Muscle layer of duodenum (tissue), 2 donors: ENCODE results near the gene PHLDB3.

Source experiments
- H3K27ac ChIP-seq: one replicate; pipeline ENCODE4 v1.7.0; 2013; ENCODE audit warnings: mild to moderate bottlenecking, low read length
- H3K27me3 ChIP-seq: one replicate; pipeline ENCODE4 v1.7.0; 2013; ENCODE audit warnings: low read depth, mild to moderate bottlenecking, control low read depth, low read length
- H3K36me3 ChIP-seq, 2 donors: one replicate each; pipeline ENCODE4 v1.7.0; 2013; ENCODE audit warnings: low read length in 2 of 2, control low read depth in 1 of 2, mild to moderate bottlenecking in 1 of 2; ENCODE audit not compliant: insufficient read depth in 2 of 2, control insufficient read depth in 1 of 2
- H3K4me1 ChIP-seq, 2 donors: one replicate each; pipeline ENCODE4 v1.7.0; 2013; ENCODE audit warnings: low read length in 2 of 2, mild to moderate bottlenecking in 2 of 2, control low read depth in 1 of 2, moderate library complexity in 1 of 2; ENCODE audit not compliant: insufficient read depth in 2 of 2, control insufficient read depth in 1 of 2
- H3K4me3 ChIP-seq, 2 donors: one replicate each; pipeline ENCODE4 v1.7.0; 2013; ENCODE audit warnings: low read length in 2 of 2, low read depth in 1 of 2, mild to moderate bottlenecking in 1 of 2
- H3K9me3 ChIP-seq, 2 donors: one replicate each; pipeline ENCODE4 v1.7.0; 2013; ENCODE audit warnings: low read length in 2 of 2, control low read depth in 1 of 2, mild to moderate bottlenecking in 1 of 2; ENCODE audit not compliant: control insufficient read depth in 1 of 2
- donor health status: healthy.

PHLDB3 gene

DNA sequence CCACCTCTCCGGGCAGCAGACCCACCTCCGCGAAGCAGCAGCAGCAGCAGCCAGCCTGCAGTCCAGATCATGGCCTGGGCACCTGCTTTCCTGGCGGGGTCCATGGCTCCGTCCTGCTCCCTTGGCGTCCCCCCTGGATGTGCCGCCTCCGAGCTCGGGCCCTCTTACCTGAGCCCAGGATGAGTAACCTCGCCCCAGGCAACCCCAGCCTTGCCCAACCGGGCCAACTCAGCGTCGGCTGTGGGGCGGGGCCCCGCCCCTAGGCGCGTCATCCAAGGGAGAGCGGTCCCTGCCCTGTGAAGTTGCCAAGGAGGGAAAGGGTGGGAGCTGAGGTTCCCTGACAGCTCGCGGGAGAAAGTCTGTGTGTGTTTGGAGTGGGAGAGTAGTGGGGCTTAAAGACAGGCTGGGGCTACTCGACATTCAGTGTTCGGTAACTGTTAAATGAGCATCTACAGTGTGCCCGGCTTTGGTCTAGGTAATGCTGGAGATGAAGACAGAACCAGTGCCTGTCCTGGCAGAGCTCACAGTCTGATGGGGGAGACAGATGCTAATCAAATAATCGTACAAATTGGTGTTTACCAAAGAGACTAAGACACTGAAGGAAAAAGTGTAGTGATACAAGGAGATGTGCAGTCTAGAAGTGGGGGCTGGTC is 39.0 kb downstream of the PHLDB3 start, which contains the start of gene LYPD3:
TSS of gene LYPD3 (minus strand) at position 141 of the 653 bp plus-strand sequence. CDS start at position 104, 37 bp downstream.
- H3K4me1 ChIP-seq = peaks cover 3 to 6% of the 10 kb centered on the region in 2 donors
- H3K36me3 ChIP-seq = no peaks in the 10 kb centered on the region
- no peak within 1 kb of the TSS for H3K27ac ChIP-seq
- no peaks in the 10 kb centered on the region for H3K9me3 ChIP-seq
- H3K4me3 ChIP-seq = peak within 1 kb of the TSS; percentile 73 to 86
- no peaks in the 10 kb centered on the region for H3K27me3 ChIP-seq

DNA sequence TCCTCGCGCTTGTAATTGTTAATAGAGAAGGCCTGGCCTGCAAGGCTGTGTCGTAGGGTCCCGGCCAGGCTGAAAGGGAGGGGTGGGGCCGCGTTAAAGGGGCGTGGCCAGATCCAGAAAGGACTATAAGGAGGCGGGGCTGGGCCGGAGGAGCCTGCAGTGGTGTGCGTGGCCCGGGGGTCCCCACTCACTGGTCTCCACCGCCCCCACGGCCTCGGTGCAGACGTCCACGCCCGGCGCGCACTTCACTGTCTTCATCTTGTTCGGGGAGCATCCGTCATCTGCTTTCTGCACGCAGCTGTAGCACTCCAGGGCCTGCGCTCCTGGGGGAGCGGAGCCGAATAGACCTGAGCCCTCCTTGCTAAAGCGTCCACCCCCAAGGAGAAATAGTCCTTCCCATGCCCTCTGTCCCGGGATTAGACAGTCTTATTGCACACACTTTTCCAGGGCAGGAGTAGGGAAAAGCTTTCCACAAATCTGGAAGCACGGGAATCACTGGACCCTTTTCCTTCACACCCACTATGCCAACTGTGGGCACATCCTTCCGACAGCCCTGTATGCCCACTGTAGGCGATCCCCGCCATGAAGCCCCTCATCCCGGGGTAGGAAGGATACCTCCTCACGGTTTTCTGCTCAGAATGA is 40.3 kb downstream of the PHLDB3 start:
- Histone ChIP-seq H3K27me3 (no peaks in the 10 kb centered on the region), H3K9me3 (no peaks in the 10 kb centered on the region), H3K27ac (peak overlapping the region; percentile 65), H3K4me3 (peak overlapping the region; percentile 73 to 86), H3K4me1 (peaks cover 3 to 6% of the 10 kb centered on the region in 2 donors), H3K36me3 (no peaks in the 10 kb centered on the region)

DNA sequence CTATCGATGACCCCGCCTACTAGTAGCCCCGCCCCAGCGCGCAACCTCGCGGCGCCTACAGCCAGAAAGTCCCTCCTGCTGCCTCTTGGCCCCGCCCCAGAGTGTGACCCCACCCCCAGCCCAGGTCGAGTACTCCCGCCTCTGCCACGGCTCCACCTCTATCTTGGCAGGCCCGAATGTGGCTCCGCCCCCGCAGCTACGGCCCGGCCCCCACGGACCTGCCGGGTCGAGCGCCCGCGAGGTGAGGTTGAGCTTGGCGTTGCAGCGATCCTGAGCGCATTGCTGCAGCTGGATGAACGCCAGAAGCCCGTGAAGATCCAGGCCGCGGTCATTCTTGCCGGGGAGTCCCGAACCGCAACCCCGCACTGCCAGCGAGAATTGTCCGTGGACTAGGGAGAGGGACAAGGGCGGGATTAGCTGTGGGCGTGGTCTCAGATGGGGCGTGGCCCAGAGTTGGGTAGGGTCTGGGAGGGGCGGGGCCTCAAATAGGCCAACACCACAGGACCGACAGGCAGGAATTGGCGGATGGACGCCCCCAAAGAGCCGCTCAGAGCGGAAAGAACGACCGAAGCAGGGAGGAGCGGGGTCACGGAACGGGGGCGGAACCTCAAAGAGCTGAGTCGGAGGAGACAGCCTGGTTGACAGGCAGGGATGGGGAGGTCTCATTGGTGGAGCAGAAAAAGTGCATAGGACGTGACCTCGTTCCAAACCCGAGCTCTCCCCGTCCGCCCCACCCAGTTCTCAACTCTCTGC is 41.0 kb downstream of the PHLDB3 start:
- H3K4me3 ChIP-seq = peak overlapping the region; percentile 73 to 86
- H3K27me3 ChIP-seq = no peaks in the 10 kb centered on the region
- peak overlapping the region; percentile 65 for H3K27ac ChIP-seq
- no peaks in the 10 kb centered on the region for H3K9me3 ChIP-seq
- peaks cover 3 to 6% of the 10 kb centered on the region in 2 donors for H3K4me1 ChIP-seq
- no peaks in the 10 kb centered on the region for H3K36me3 ChIP-seq

DNA sequence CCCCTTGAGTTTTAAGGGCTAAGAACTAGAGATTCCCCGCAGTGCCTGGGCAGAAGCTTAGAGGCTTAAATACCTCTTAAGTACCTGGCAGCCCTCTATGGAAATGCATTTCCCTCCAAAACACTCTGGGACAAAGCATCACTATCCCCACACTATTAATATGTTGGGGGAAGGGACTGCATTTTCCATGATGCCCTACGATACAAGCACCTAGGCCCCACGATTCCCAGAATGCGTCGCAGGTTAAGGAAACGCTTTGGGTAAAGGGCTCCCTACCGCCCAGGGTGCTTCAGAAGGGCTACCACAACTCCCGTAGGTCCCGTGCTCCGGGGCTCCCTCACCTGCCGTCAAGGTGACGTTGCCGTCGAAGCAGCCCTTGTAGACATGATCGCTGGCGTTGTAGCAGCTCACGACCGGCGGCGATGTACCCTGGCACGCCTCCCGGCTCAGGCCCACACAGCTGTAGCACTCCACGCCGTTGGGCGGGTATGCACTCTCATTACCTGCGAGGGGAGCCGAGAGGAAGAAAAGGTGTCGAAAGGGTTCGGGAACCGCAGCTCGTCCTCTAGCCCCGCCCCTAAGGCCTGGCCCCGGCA is 41.7 kb downstream of the PHLDB3 start:
- peaks cover 3 to 6% of the 10 kb centered on the region in 2 donors for H3K4me1 ChIP-seq
- no peaks in the 10 kb centered on the region for H3K27me3 ChIP-seq
- H3K27ac ChIP-seq = no peak overlapping the region
- no peaks in the 10 kb centered on the region for H3K36me3 ChIP-seq
- H3K9me3 ChIP-seq = no peaks in the 10 kb centered on the region
- H3K4me3 ChIP-seq = peak overlapping the region; percentile 73 to 86

DNA sequence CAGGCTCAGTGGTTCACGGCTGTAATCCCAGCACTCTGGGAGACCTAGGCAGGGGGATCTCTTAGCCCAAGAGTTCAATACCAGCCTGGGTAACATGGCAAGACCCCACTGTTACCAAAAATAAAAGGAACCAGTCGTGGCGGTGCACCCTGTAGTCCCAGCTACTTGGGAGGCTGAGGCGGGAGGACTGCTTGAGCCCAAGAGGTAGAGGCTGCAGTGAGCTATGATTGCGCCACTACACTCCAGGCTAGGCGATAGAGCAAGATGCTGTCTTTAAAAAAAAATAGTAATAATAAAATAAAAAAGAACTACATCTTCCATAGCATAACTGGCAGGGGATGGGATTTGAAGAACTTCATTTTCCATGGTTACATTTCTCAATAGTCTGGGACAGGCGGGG is 42.2 kb downstream of the PHLDB3 start:
- no peaks in the 10 kb centered on the region for H3K9me3 ChIP-seq
- H3K27ac ChIP-seq = no peak overlapping the region
- H3K4me1 ChIP-seq = peaks cover 3 to 6% of the 10 kb centered on the region in 2 donors
- H3K4me3 ChIP-seq = peak overlapping the region in 1 of 2 donors; percentile 86
- H3K27me3 ChIP-seq = no peaks in the 10 kb centered on the region
- no peaks in the 10 kb centered on the region for H3K36me3 ChIP-seq

DNA sequence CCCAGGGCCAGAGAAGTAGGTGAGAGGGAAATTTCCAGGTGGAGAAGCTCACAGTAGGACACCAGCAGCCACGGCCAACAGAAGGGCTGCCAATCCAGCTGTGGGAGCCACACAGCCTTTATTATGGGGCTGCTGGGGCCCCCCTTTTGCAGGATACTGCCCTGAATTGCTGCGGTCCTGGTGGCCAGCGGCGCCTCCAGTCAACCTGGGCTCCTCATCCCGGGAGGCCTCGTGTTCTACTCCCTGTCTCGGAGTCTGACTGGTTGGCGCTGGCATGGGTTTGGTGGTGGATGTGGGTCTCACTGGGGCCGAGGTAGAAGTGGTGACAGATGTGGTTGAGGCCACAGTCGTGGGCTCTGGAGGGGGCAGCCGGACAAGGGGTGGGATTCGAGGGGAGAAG is 43.2 kb downstream of the PHLDB3 start:
- Histone ChIP-seq H3K4me1 (peaks cover 3 to 6% of the 10 kb centered on the region in 2 donors), H3K27me3 (no peaks in the 10 kb centered on the region), H3K27ac (no peak overlapping the region), H3K36me3 (no peaks in the 10 kb centered on the region), H3K9me3 (no peaks in the 10 kb centered on the region), H3K4me3 (no peak overlapping the region)

DNA sequence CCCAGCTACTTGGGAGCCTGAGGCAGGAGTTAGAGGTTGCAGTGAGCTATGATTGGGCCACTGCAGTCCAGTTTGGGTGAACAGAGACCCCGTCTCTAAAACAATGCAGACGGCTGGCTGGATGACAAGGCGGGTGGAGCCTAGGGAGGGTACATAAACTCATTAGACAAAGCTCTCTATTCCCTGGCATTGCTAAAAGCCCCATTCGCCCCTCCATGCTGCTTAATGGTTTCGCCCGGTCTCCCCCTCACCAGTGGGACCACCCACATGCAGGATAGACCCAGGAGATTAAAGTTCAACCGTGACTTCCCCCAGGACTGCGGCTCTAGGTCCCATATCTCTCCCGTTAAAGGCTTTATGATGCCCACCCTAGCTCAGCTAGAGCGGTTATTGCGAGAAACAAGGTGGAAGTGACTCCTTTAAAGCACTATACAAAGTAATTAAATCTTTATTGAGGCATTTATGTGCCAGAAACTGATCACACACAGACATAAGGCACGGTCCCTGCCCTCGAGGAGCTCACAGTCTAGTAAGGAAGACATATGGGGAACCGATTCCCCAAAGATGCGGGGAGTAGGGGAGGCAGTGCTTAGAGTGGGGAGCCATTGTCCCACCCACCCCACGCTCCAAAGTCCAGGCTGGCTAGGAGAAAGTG is 44.1 kb downstream of the PHLDB3 start:
- H3K36me3 ChIP-seq = no peaks in the 10 kb centered on the region
- no peak overlapping the region for H3K27ac ChIP-seq
- H3K9me3 ChIP-seq = no peaks in the 10 kb centered on the region
- peaks cover 3 to 11% of the 10 kb centered on the region in 2 donors for H3K4me1 ChIP-seq
- H3K4me3 ChIP-seq = no peak overlapping the region
- H3K27me3 ChIP-seq = no peaks in the 10 kb centered on the region

DNA sequence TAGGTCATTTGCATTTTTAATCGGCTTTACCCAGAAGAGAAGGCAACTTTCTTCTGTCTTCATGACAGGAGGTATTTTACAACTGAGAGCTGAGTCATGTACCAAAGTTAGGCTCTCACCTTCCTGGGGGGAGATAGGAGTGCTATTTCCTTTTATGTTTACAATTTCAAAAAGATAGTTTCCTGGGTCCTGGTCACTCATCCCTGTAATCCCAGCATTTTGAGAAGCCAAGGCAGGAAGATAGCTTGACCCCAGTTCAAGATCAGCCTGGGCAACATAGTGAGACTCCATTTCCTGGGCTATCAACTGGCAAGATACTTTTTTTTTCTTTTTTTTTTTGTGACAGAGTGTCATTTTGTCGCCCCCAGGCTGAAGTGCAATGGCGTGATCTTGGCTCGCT is 46.7 kb downstream of the PHLDB3 start:
- Histone ChIP-seq H3K4me1 (peaks cover under 1 to 9% of the 10 kb centered on the region in 2 donors), H3K27ac (no peak overlapping the region), H3K9me3 (no peaks in the 10 kb centered on the region), H3K27me3 (no peaks in the 10 kb centered on the region), H3K4me3 (no peak overlapping the region), H3K36me3 (no peaks in the 10 kb centered on the region)

DNA sequence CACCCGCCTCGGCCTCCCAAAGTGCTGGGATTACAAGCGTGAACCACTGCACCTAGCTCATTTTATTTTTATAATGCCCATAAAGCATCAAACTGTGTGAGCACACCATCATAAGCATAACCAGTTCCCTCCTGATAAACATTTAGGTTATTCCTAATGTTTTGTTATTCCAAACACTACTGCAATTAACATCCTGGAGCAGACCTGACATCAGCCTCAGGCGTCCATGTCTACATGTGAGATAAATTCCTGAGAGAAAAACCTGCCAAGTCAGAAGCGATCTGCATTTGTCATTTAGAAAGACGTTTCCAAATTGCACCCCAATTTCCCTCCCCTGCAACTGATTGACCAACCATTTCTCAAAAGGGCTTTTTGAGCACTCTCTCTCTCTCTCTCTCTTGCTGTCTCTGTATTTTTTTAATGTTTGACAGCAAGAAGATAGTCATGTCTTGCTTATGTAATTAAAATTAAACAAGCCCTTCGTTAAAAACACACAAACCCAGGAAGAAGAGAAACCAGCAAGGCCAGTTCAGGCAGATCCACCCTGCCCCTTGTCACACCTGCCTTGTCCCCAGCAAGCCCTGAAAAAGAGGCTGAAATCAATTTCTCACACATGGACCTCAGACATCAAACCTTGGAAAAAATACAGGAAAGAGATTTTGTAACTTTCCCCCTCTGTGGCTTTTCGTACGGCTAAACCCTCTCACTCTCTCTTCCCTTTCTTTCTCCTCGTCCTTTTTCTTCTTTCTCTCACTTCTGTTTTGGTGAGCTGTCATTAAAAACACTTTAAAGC is 49.0 kb downstream of the PHLDB3 start:
- peak overlapping the region; percentile 16 for H3K27ac ChIP-seq
- H3K27me3 ChIP-seq = no peaks in the 10 kb centered on the region
- H3K9me3 ChIP-seq = peaks cover 0 to 3% of the 10 kb centered on the region in 2 donors
- H3K4me3 ChIP-seq = no peak overlapping the region
- H3K36me3 ChIP-seq = no peaks in the 10 kb centered on the region
- H3K4me1 ChIP-seq = peaks cover 0 to 9% of the 10 kb centered on the region in 2 donors

DNA sequence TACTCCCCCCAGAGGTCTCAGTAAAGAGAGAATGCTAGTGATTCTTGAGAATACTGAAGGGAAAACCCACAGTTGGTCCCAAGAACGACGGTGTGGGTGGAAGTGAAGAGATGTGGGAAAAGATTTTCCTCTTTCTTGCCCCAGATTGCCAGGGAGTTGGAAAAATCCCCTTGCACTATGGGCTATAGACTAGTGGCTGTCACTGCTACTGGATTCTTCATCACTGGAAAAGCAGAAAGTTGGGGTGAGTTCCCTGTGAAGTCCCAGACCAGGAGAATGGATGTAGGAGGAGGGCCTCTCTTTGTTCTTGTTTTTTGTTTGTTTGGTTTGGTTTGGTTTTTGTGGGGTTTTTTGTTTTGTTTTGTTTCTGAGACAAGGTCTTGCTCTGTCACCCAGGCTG is 50.5 kb downstream of the PHLDB3 start:
- H3K27me3 ChIP-seq = no peaks in the 10 kb centered on the region
- no peaks in the 10 kb centered on the region for H3K36me3 ChIP-seq
- peaks cover 0 to 9% of the 10 kb centered on the region in 2 donors for H3K4me1 ChIP-seq
- no peak overlapping the region for H3K27ac ChIP-seq
- H3K9me3 ChIP-seq = peaks cover 0 to 3% of the 10 kb centered on the region in 2 donors
- H3K4me3 ChIP-seq = no peak overlapping the region
